HCT116 (cell line): Measurements from ENCODE around the gene CALR3. TPM values are rescaled to one million over a fixed set of nuclear protein-coding genes. Genes with fewer than 3 reads are reported as not detected.
A peak's percentile ranks its signal among the peaks of the same experiment; 100 is the strongest.
"Not testable (repeated sequence)": the region's sequence is repeated elsewhere in the genome, so short reads cannot be mapped to it uniquely, and the experiment has no call there.

Source experiments
- ATAC-seq: fragments of 200-7000 bp; cut with Tn5 transposase; 2 replicates; pipeline ENCODE4 v1.9.1; 2020; ENCODE audit warnings: mild to moderate bottlenecking, moderate library complexity
- BruUV-seq: library from RNA; stranded (reverse); fragments of 400-500 nt; replicated peaks from 2 replicates; lab custom pipeline; 2021; lab: Mats Ljungman, UMichigan
- CTCF ChIA-PET: fragments of 300-600 bp; sonication (Branson Sonifier 250); formaldehyde crosslinking; loops from one replicate; lab custom pipeline; 2021; ENCODE audit warnings: antibody characterized with exemption; lab: Charles Lee
- POLR2A ChIA-PET: fragments of 300-600, 350-600 bp; sonication (Branson Sonifier 250); formaldehyde crosslinking; loops from one replicate; lab custom pipeline; 2021; ENCODE audit warnings: antibody characterized with exemption; lab: Charles Lee
- RAD21 ChIA-PET, 2 experiments: fragments of 300-600 bp; sonication (Branson Sonifier 250); formaldehyde crosslinking; loops; one replicate each; lab custom pipeline; 2023; ENCODE audit warnings: low total read pairs in 2 of 2; ENCODE audit not compliant: uncharacterized antibody in 2 of 2, unreplicated experiment in 2 of 2, low non-redundant PET in 1 of 2; lab: Charles Lee
- DNase-seq: peaks from one replicate; pipeline ENCODE4 v3.0.0-alpha.2; 2010; ENCODE audit warnings: low read depth, low spot score
- H2AFZ ChIP-seq: fragments of 200-600 bp; shearing (Covaris generic), sonication (generic); 2 replicates; pipeline ENCODE4 v1.6.1; 2017; ENCODE audit warnings: low read depth, mixed run types, mixed read lengths, antibody characterized with exemption, low read length; ENCODE audit not compliant: poor library complexity, severe bottlenecking
- H3K27ac ChIP-seq: 2 replicates; pipeline ENCODE4 v1.5.1; 2012; ENCODE audit warnings: low read depth, low read length
- H3K27me3 ChIP-seq: fragments of 200-600 bp; sonication (generic); 2 replicates; pipeline ENCODE4 v1.6.1; 2016; ENCODE audit warnings: mixed run types, low read length, mixed read lengths; ENCODE audit not compliant: insufficient read depth
- H3K36me3 ChIP-seq, 2 experiments: fragments of 200-500 bp in 1 of 2; fragments of 200-600 bp in 1 of 2; sonication (Bioruptor generic) in 1 of 2; sonication (generic) in 1 of 2; 2 replicates each; pipeline versions ENCODE4 v1.5.1 to v1.6.1; 2014 to 2016; ENCODE audit warnings: low read length in 2 of 2, inconsistent platforms in 1 of 2, mixed read lengths in 1 of 2, mixed run types in 1 of 2; ENCODE audit not compliant: insufficient read depth in 2 of 2, control insufficient read depth in 1 of 2
- H3K4me1 ChIP-seq, 2 experiments: fragments of 200-600 bp in 1 of 2; sonication (generic) in 1 of 2; 2 replicates each; pipeline versions ENCODE4 v1.5.1 to v1.6.1; 2012 to 2017; ENCODE audit warnings: low read length in 2 of 2, inconsistent platforms in 1 of 2, mild to moderate bottlenecking in 1 of 2, mixed read lengths in 1 of 2, mixed run types in 1 of 2, moderate library complexity in 1 of 2; ENCODE audit not compliant: insufficient read depth in 2 of 2, control insufficient read depth in 1 of 2
- H3K4me2 ChIP-seq: fragments of 200-600 bp; sonication (generic); 2 replicates; pipeline ENCODE4 v1.6.1; 2017; ENCODE audit warnings: mixed run types, low read length, mixed read lengths
- H3K4me3 ChIP-seq, 2 experiments: fragments of 200-600 bp in 1 of 2; sonication (generic) in 1 of 2; replicated peaks in 1 of 2; 2 replicates each; pipeline ENCODE4 v1.5.1; 2011 to 2016; ENCODE audit warnings: low read length in 2 of 2, control low read depth in 1 of 2, low read depth in 1 of 2, mild to moderate bottlenecking in 1 of 2, mixed read lengths in 1 of 2, mixed run types in 1 of 2
- H3K79me2 ChIP-seq: fragments of 200-600 bp; sonication (generic); 2 replicates; pipeline ENCODE4 v1.6.1; 2017; ENCODE audit warnings: mild to moderate bottlenecking, mixed run types, low read length, moderate library complexity, mixed read lengths; ENCODE audit not compliant: insufficient read depth
- H3K9ac ChIP-seq: fragments of 200-600 bp; sonication (generic); 2 replicates; pipeline ENCODE4 v1.6.1; 2016; ENCODE audit warnings: low read length, mixed read lengths
- H3K9me2 ChIP-seq: fragments of 200-600 bp; sonication (generic), shearing (Covaris generic); 2 replicates; pipeline ENCODE4 v1.6.1; 2017; ENCODE audit warnings: mixed run types, mild to moderate bottlenecking, moderate library complexity; ENCODE audit not compliant: insufficient read depth
- H3K9me3 ChIP-seq, 2 experiments: fragments of 200-500 bp in 1 of 2; fragments of 200-600 bp in 1 of 2; sonication (Bioruptor generic) in 1 of 2; sonication (generic) in 1 of 2; 2 replicates each; pipeline ENCODE4 v1.6.1; 2014 to 2017; ENCODE audit warnings: low read length in 2 of 2, mixed read lengths in 2 of 2, inconsistent platforms in 1 of 2, low read depth in 1 of 2, mild to moderate bottlenecking in 1 of 2, mixed run types in 1 of 2, moderate library complexity in 1 of 2; ENCODE audit not compliant: control insufficient read depth in 1 of 2, insufficient read depth in 1 of 2
- H4K20me1 ChIP-seq: fragments of 200-600 bp; sonication (generic), shearing (Covaris generic); 2 replicates; pipeline ENCODE4 v1.6.1; 2017; ENCODE audit warnings: mixed run types, mild to moderate bottlenecking, moderate library complexity; ENCODE audit not compliant: insufficient read depth
- FOSL1 ChIP-seq: IDR thresholded peaks from 2 replicates; pipeline ENCODE4 v1.6.1; 2012; ENCODE audit warnings: low read depth
- RAD21 ChIP-seq: IDR thresholded peaks from 2 replicates; pipeline ENCODE4 v1.6.1; 2012; ENCODE audit warnings: low read depth, mild to moderate bottlenecking
- YY1 ChIP-seq: IDR thresholded peaks from 2 replicates; pipeline ENCODE4 v1.6.1; 2011; ENCODE audit warnings: low read length, low read depth, moderate library complexity, mild to moderate bottlenecking; ENCODE audit not compliant: insufficient replicate concordance; ENCODE audit errors: extremely low read depth
- intact Hi-C: fragments of 100-400 bp; cut with micrococcal nuclease; formaldehyde crosslinking; loops from 2 replicates; pipeline ENCODE4 v1.10.0; 2022
- total RNA-seq: library from RNA; stranded (reverse); gene quantifications from one replicate; pipeline ENCODE4 v1.2.1, GENCODE V29; 2021; ENCODE audit not compliant: unreplicated experiment
- TF ChIP-seq, protein P1 (sequence below), 3 experiments: fragments of 200-600 bp in 1 of 3; sonication (generic) in 1 of 3; IDR thresholded peaks in 2 of 3; conservative IDR thresholded peaks in 1 of 3; 2 replicates each; pipeline ENCODE4 v1.5.1; 2012 to 2017; ENCODE audit warnings: low read depth in 2 of 3, low read length in 2 of 3, antibody characterized with exemption in 1 of 3, borderline replicate concordance in 1 of 3, control low read depth in 1 of 3, mild to moderate bottlenecking in 1 of 3, mixed read lengths in 1 of 3, mixed run types in 1 of 3, moderate library complexity in 1 of 3; ENCODE audit not compliant: insufficient read depth in 1 of 3

CALR3 gene
- total RNA-seq, 1 experiment from 2014 or later = not detected

DNA sequence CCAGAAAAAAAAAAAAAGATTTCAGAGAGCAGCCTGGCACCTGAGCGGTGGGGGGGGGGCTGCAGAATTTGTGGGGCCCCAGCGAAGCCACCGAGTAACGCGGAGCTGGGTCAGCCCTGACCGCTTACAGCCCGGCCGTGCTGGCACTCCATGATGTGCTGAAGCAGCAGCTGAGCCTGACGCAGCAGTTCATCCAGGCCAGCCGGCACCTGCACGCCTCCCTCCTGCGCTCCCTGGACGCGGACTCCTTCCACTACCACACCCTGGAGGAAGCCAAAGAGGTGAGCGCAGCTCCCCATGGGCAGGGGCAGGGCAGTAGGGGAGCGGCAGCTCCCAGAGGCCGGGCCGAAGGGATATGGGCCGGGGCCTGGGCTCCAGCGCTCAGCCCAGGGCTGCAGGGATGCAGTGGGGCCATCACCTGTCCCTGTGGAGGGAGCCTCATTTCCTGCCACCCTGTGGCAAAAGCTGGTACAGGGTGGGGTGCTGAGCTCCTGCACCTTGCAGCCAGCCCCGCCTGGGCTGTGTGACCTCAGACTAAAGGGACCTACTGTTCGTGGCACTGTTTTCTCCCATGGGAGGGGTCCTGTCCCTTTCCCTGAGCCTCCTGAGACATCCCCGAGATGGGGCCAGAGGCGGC, 18.5 kb upstream of the CALR3 start:
- ATAC-seq = peak; percentile 40; the same call in 1 of the 2 replicates

DNA sequence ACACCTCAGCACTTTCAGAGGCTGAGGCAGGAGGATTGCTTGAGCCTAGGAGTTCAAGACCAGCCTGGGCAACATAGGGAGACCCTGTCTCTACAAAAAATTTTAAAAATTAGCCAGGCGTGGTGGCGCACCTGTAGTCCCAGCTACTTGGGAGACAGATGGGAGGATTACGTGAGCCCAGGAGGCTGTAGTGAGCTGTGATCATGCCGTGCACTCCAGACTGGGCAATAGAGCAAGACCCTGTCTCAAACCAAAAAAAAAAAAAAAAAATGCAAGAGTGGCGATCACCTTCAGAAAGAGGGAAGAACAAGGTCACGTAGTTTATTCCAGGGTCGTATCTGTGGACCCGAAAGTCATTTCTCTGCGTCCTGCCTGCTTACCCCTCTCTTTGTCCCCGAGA, 16.6 kb upstream of the CALR3 start:
- H3K79me2 ChIP-seq, H3K4me2 ChIP-seq, ATAC-seq, H4K20me1 ChIP-seq, H3K4me1 ChIP-seq, BruUV-seq, H3K9me2 ChIP-seq, H3K9me3 ChIP-seq, H2AFZ ChIP-seq, H3K36me3 ChIP-seq, H3K27ac ChIP-seq, H3K9ac ChIP-seq, H3K27me3 ChIP-seq, CTCF ChIA-PET, intact Hi-C loops, H3K4me3 ChIP-seq, RAD21 ChIA-PET, DNase-seq, POLR2A ChIA-PET: not testable (repeated sequence)

More for the DNA sequence above, 18.5 kb upstream of the CALR3 start:
- Histone ChIP-seq H2AFZ (no peak overlapping the region), H3K9ac (no peak overlapping the region), H4K20me1 (no peaks in the 10 kb centered on the region), H3K27me3 (no peaks in the 10 kb centered on the region), H3K36me3 (peaks cover 16 to 21% of the 10 kb centered on the region in 2 experiments; a peak in 3 of 4 replicates), H3K79me2 (no peaks in the 10 kb centered on the region), H3K27ac (no peak overlapping the region), H3K9me3 (no peaks in the 10 kb centered on the region), H3K9me2 (no peaks in the 10 kb centered on the region), H3K4me1 (no peaks in the 10 kb centered on the region), H3K4me2 (no peak overlapping the region), H3K4me3 (no peak overlapping the region)
- intact Hi-C loops = no loop called here
- RAD21 ChIA-PET = no interaction called here
- CTCF ChIA-PET = interaction anchor here (1.3 kb wide), 1 partner anchor 73 kb away, joined by 4 read pairs; no protein-coding TSS in a partner anchor
- DNase-seq = no peak
- POLR2A ChIA-PET = no interaction called here
- TF ChIP-seq FOSL1 = no peak
- 0 out of 2 replicates have a peak, but pooled peaks have one; percentile 7 for TF ChIP-seq RAD21
- TF ChIP-seq YY1 = no peak
- TF ChIP-seq, protein P1, sequence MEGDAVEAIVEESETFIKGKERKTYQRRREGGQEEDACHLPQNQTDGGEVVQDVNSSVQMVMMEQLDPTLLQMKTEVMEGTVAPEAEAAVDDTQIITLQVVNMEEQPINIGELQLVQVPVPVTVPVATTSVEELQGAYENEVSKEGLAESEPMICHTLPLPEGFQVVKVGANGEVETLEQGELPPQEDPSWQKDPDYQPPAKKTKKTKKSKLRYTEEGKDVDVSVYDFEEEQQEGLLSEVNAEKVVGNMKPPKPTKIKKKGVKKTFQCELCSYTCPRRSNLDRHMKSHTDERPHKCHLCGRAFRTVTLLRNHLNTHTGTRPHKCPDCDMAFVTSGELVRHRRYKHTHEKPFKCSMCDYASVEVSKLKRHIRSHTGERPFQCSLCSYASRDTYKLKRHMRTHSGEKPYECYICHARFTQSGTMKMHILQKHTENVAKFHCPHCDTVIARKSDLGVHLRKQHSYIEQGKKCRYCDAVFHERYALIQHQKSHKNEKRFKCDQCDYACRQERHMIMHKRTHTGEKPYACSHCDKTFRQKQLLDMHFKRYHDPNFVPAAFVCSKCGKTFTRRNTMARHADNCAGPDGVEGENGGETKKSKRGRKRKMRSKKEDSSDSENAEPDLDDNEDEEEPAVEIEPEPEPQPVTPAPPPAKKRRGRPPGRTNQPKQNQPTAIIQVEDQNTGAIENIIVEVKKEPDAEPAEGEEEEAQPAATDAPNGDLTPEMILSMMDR (IDR thresholded peaks at IDR 0.05 in 2 of 3, conservative IDR thresholded peaks at IDR 0.05 in 1 of 3; ENCODE audit: borderline replicate concordance in 1 of 3, insufficient read depth in 1 of 3, low read depth in 2 of 3, low read length in 2 of 3) = 0 out of 6 replicates have a peak, but pooled peaks of 1 of the 3 experiments have one; percentile 2
- no TSS peak for BruUV-seq
